ENCODE data around the gene FUZ. TPM values are rescaled to one million over a fixed set of nuclear protein-coding genes. Genes with fewer than 3 reads are reported as not detected.

Gene FUZ
- total and polyA plus RNA-seq, 2 donors (not counting 1 experiment from before 2014, with no cell fraction given), result 8.4 to 34.3 TPM

- H3K4me1 ChIP-seq (ENCODE audit: control insufficient read depth, extremely low read depth, insufficient read depth, low read length), result peaks cover 13% of the 10 kb centered on the region
- H3K4me3 ChIP-seq (replicated peaks in 1 of 4; ENCODE audit: control extremely low read depth in 1 of 4, insufficient read depth in 1 of 4, low read depth in 3 of 4, low read length in 4 of 4), result no peak overlapping the region
- no peak overlapping the region for H2AFZ ChIP-seq (ENCODE audit: low read length)
- H3K79me2 ChIP-seq (ENCODE audit: control insufficient read depth, insufficient read depth, low read length), result peaks cover 25% of the 10 kb centered on the region
- peaks cover 2% of the 10 kb centered on the region for H4K20me1 ChIP-seq (ENCODE audit: control insufficient read depth, extremely low read depth, insufficient read depth, low read length)
- peaks cover 34% of the 10 kb centered on the region for H3K36me3 ChIP-seq (ENCODE audit: control insufficient read depth, insufficient read depth, low read length)
- H3K9ac ChIP-seq (ENCODE audit: insufficient read depth, low read length), result no peak overlapping the region
- DNase-seq (ENCODE audit: low read depth in 2 of 2), result no peak
- H3K4me2 ChIP-seq (ENCODE audit: extremely low read depth, insufficient read depth, low read length), result no peak overlapping the region
- H3K27me3 ChIP-seq (ENCODE audit: control insufficient read depth, insufficient read depth, low read length), result no peaks in the 10 kb centered on the region
- no peaks in the 10 kb centered on the region for H3K9me3 ChIP-seq (ENCODE audit: control insufficient read depth, insufficient read depth, low read depth, low read length)
- H3K27ac ChIP-seq (ENCODE audit: insufficient read depth, low read length), result no peak overlapping the region
- TF ChIP-seq CTCF (conservative IDR thresholded peaks at IDR 0.05 in 1 of 2, IDR thresholded peaks at IDR 0.05 in 1 of 2; ENCODE audit: low read depth in 1 of 2, low read length in 2 of 2) (no peak), EZH2 (IDR thresholded peaks at IDR 0.05; ENCODE audit: low read length, missing control alignments) (no peak)
Measured at GRCh38 chr19:49855277-49855675, 42.2 kb upstream of the FUZ start.

- H3K4me3 ChIP-seq (replicated peaks in 1 of 4; ENCODE audit: control extremely low read depth in 1 of 4, insufficient read depth in 1 of 4, low read depth in 3 of 4, low read length in 4 of 4), result no peak overlapping the region
- peaks cover 14% of the 10 kb centered on the region for H3K4me1 ChIP-seq (ENCODE audit: control insufficient read depth, extremely low read depth, insufficient read depth, low read length)
- H3K27me3 ChIP-seq (ENCODE audit: control insufficient read depth, insufficient read depth, low read length), result no peaks in the 10 kb centered on the region
- H3K79me2 ChIP-seq (ENCODE audit: control insufficient read depth, insufficient read depth, low read length), result peaks cover 25% of the 10 kb centered on the region
- no peak for DNase-seq (ENCODE audit: low read depth in 2 of 2)
- no peak overlapping the region for H3K9ac ChIP-seq (ENCODE audit: insufficient read depth, low read length)
- no peak for TF ChIP-seq CTCF (conservative IDR thresholded peaks at IDR 0.05 in 1 of 2, IDR thresholded peaks at IDR 0.05 in 1 of 2; ENCODE audit: low read depth in 1 of 2, low read length in 2 of 2)
- no peak for TF ChIP-seq EZH2 (IDR thresholded peaks at IDR 0.05; ENCODE audit: low read length, missing control alignments)
- H3K4me2 ChIP-seq (ENCODE audit: extremely low read depth, insufficient read depth, low read length), result no peak overlapping the region
- no peak overlapping the region for H3K27ac ChIP-seq (ENCODE audit: insufficient read depth, low read length)
- peaks cover 27% of the 10 kb centered on the region for H3K36me3 ChIP-seq (ENCODE audit: control insufficient read depth, insufficient read depth, low read length)
- H2AFZ ChIP-seq (ENCODE audit: low read length), result no peak overlapping the region
- H3K9me3 ChIP-seq (ENCODE audit: control insufficient read depth, insufficient read depth, low read depth, low read length), result no peaks in the 10 kb centered on the region
- peaks cover 2% of the 10 kb centered on the region for H4K20me1 ChIP-seq (ENCODE audit: control insufficient read depth, extremely low read depth, insufficient read depth, low read length)
Measured at GRCh38 chr19:49854378-49855263, 41.5 kb upstream of the FUZ start.

GRCh38 chr19:49853852-49854377 is 40.8 kb upstream of the FUZ start:
- TF ChIP-seq EZH2 (IDR thresholded peaks at IDR 0.05; ENCODE audit: low read length, missing control alignments) (no peak), CTCF (conservative IDR thresholded peaks at IDR 0.05 in 1 of 2, IDR thresholded peaks at IDR 0.05 in 1 of 2; ENCODE audit: low read depth in 1 of 2, low read length in 2 of 2) (no peak)

More at GRCh38 chr19:49853852-49854377, 40.8 kb upstream of the FUZ start:
- Histone ChIP-seq H2AFZ (ENCODE audit: low read length) (no peak overlapping the region), H3K79me2 (ENCODE audit: control insufficient read depth, insufficient read depth, low read length) (peaks cover 25% of the 10 kb centered on the region), H3K9me3 (ENCODE audit: control insufficient read depth, insufficient read depth, low read depth, low read length) (no peaks in the 10 kb centered on the region), H3K4me3 (replicated peaks in 1 of 4; ENCODE audit: control extremely low read depth in 1 of 4, insufficient read depth in 1 of 4, low read depth in 3 of 4, low read length in 4 of 4) (no peak overlapping the region), H3K4me1 (ENCODE audit: control insufficient read depth, extremely low read depth, insufficient read depth, low read length) (peaks cover 11% of the 10 kb centered on the region), H3K27me3 (ENCODE audit: control insufficient read depth, insufficient read depth, low read length) (no peaks in the 10 kb centered on the region), H3K4me2 (ENCODE audit: extremely low read depth, insufficient read depth, low read length) (no peak overlapping the region), H3K9ac (ENCODE audit: insufficient read depth, low read length) (no peak overlapping the region), H3K27ac (ENCODE audit: insufficient read depth, low read length) (no peak overlapping the region), H3K36me3 (ENCODE audit: control insufficient read depth, insufficient read depth, low read length) (peaks cover 26% of the 10 kb centered on the region), H4K20me1 (ENCODE audit: control insufficient read depth, extremely low read depth, insufficient read depth, low read length) (peaks cover 2% of the 10 kb centered on the region)
- DNase-seq (ENCODE audit: low read depth in 2 of 2), result no peak
